Transverse colon (tissue), 4 donors: ENCODE results near the gene CDK1. TPM values are rescaled to one million over a fixed set of nuclear protein-coding genes. Genes with fewer than 3 reads are reported as not detected.

Experiments
- DNase-seq: peaks from one replicate; pipeline ENCODE4 v3.0.0-alpha.2; 2019
- H3K27ac ChIP-seq, 4 donors: fragments of 200-600 bp; sonication (generic); 2 replicates each; pipeline ENCODE4 v1.5.1; 2016 to 2018; ENCODE audit warnings: inconsistent platforms in 4 of 4
- H3K27me3 ChIP-seq: fragments of 200-600 bp; sonication (generic); 2 replicates; pipeline ENCODE4 v1.5.1; 2017; ENCODE audit warnings: inconsistent platforms
- H3K36me3 ChIP-seq, 4 donors: fragments of 200-600 bp; sonication (generic); 2 replicates each; pipeline ENCODE4 v1.5.1; 2017 to 2019; ENCODE audit warnings: inconsistent platforms in 4 of 4
- H3K4me1 ChIP-seq, 4 donors: fragments of 200-600 bp; sonication (generic); 2 replicates each; pipeline ENCODE4 v1.5.1; 2017 to 2020; ENCODE audit warnings: inconsistent platforms in 4 of 4
- H3K4me3 ChIP-seq, 4 donors: fragments of 200-600 bp; sonication (generic); 1 replicate in 1 of 4; 2 replicates in 3 of 4; pipeline versions ENCODE4 v1.5.1 to v1.6.1; 2017 to 2019; ENCODE audit warnings: inconsistent platforms in 4 of 4
- H3K9me3 ChIP-seq, 2 donors: fragments of 200-600 bp; sonication (generic); 2 replicates each; pipeline ENCODE4 v1.5.1; 2017 to 2019; ENCODE audit warnings: inconsistent platforms in 2 of 2
- POLR2A ChIP-seq: fragments of 450-650 bp; IDR thresholded peaks from one replicate; pipeline ENCODE4 v1.6.1; 2016; ENCODE audit warnings: antibody characterized with exemption, mild to moderate bottlenecking, moderate library complexity
- WGBS, 2 donors: methylation state at CpG; one replicate each; pipeline ENCODE4 v1.1.5; 2018; ENCODE audit warnings: low coverage in 1 of 2; 5-methylcytosine and 5-hydroxymethylcytosine counted together
- in situ Hi-C, 4 donors: fragments of 200-750 bp; cut with MboI; loops; one replicate each; pipeline versions ENCODE4 v1.15.0 to v1.15.1; 2017; ENCODE audit warnings: low sequenced_read_pairs in 3 of 4, low pct_ligation_motif_present in 1 of 4, low pct_unique_long_range_greater_than_20kb in 1 of 4
- intact Hi-C: fragments of 100-400 bp; cut with DNase I; formaldehyde crosslinking; loops from one replicate; pipeline ENCODE4 v1.15.1; 2023; ENCODE audit warnings: low total_unique reads
- total RNA-seq, 4 donors: library from RNA; depleted of rRNA; stranded (reverse); fragments of >200 nt; gene quantifications; one replicate each; pipeline ENCODE4 v1.1.0, GENCODE V29; 2016

The CDK1 gene
- total RNA-seq, 4 donors from 2014 or later = 0.80 to 3.3 (median 2.9) TPM; not detected in 1

DNA sequence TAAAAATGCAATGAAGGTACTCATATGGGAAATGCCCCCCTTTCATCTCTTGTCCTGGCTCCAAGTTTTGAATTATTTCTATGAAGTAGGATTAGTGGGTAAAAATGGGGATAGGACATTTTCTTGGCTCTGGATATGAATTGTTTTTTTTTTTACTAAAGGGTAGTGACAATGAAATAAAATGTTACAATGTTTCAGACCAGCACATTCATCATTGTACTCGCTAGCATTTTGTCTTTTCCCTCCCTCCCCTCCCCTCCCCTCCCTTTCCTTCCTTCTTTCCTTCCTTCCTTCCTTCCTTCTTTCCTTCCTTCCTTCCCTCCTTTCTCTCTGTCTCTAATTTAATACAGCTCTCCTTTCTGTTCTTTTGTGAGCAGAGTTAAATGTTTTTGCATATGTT, 64.4 kb downstream of the CDK1 start:
- intact Hi-C loops (no loop called here), in situ Hi-C loops (no loop called here)
- DNase-seq = no peak
- H3K9me3 ChIP-seq = no peaks in the 10 kb centered on the region
- TF ChIP-seq POLR2A = no peak
- WGBS, 2 donors = 83% methylated on average over 1 of the region's 1 CpG; no CpG with 5 or more reads in 1 of the 2 donors
- no peaks in the 10 kb centered on the region for H3K27me3 ChIP-seq
- no peaks in the 10 kb centered on the region for H3K36me3 ChIP-seq
- H3K4me3 ChIP-seq = no peak overlapping the region
- H3K4me1 ChIP-seq = no peaks in the 10 kb centered on the region
- no peak overlapping the region for H3K27ac ChIP-seq

Other genes starting within 250 kb of the CDK1 start
- 10 to 100 TPM in 1 of 4 donors, 1 to 10 TPM in 3; 4.0 to 13.1 (median 9.0) TPM for gene RHOBTB1, start 165.7 kb downstream of the CDK1 start, total RNA-seq